LNCAP (cell line): ENCODE data around the gene MALL.

Experiments
- CTCF ChIP-seq: fragments of 450-650 bp; IDR thresholded peaks from 2 replicates; pipeline ENCODE4 v1.5.1; 2017; ENCODE audit warnings: mild to moderate bottlenecking

MALL gene

GRCh38 chr2:110113961-110114591 is 1.5 kb downstream of the MALL start:
- TF ChIP-seq CTCF: no peak

- TF ChIP-seq CTCF: no peak
Measured at GRCh38 chr2:110107092-110108079, 8.2 kb downstream of the MALL start.

GRCh38 chr2:110106642-110107041 is 9.0 kb downstream of the MALL start:
- TF ChIP-seq CTCF: no peak

GRCh38 chr2:110105608-110106467 is 9.8 kb downstream of the MALL start:
- TF ChIP-seq CTCF: no peak

- no peak for TF ChIP-seq CTCF
Measured at GRCh38 chr2:110105183-110105582, 10.4 kb downstream of the MALL start.

GRCh38 chr2:110104025-110104771 is 11.4 kb downstream of the MALL start:
- no peak for TF ChIP-seq CTCF
